OCI-LY3 (cell line): ENCODE results near the gene THRB.

Experiments used
- EZH2phosphoT487 ChIP-seq: fragments of 200-600 bp; shearing (Covaris generic); IDR thresholded peaks from 2 replicates; pipeline ENCODE4 v1.6.1; 2018; ENCODE audit warnings: antibody characterized with exemption, mixed run types, low read depth
- TF ChIP-seq, protein P1 (sequence below): fragments of 200-600, 300-600 bp; sonication (generic); IDR thresholded peaks from 2 replicates; pipeline ENCODE4 v1.5.1; 2014; ENCODE audit warnings: antibody characterized with exemption, low read length, low read depth

DNA sequence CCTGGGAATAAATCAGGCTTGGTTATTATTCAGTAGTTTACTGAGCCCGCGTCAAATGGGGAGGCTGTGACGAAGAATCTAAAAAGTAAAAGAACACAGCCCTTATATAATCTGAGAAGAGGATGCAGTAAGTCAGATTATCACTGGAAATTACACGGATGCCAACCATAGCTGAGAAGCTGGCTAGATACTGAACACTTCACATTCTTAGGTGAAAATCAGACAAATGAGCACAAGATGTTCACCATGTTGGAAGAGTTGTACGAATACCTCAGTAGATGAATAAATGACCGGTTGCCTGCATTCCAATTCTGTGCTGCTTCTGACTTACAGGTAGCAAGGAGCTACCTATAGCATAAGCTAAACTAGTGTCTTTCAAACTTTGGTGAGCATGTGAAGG is 254.3 kb downstream of the THRB start:
- TF ChIP-seq, protein P1, sequence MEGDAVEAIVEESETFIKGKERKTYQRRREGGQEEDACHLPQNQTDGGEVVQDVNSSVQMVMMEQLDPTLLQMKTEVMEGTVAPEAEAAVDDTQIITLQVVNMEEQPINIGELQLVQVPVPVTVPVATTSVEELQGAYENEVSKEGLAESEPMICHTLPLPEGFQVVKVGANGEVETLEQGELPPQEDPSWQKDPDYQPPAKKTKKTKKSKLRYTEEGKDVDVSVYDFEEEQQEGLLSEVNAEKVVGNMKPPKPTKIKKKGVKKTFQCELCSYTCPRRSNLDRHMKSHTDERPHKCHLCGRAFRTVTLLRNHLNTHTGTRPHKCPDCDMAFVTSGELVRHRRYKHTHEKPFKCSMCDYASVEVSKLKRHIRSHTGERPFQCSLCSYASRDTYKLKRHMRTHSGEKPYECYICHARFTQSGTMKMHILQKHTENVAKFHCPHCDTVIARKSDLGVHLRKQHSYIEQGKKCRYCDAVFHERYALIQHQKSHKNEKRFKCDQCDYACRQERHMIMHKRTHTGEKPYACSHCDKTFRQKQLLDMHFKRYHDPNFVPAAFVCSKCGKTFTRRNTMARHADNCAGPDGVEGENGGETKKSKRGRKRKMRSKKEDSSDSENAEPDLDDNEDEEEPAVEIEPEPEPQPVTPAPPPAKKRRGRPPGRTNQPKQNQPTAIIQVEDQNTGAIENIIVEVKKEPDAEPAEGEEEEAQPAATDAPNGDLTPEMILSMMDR, result no peak
- TF ChIP-seq EZH2phosphoT487, result no peak
